GM19452 (cell line): ENCODE results near the gene FHIT.
"Not testable (repeated sequence)": the region's sequence is repeated elsewhere in the genome, so short reads cannot be mapped to it uniquely, and the experiment has no call there.

ENCODE experiments used
- ATAC-seq: cut with Tn5 transposase; IDR thresholded peaks from one replicate; pipeline ENCODE4 v1.9.1; 2021; ENCODE audit not compliant: unreplicated experiment

The FHIT gene

GRCh38 chr3:60585918-60586317 lies 665.3 kb downstream of the FHIT start:
- ATAC-seq: no peak

DNA sequence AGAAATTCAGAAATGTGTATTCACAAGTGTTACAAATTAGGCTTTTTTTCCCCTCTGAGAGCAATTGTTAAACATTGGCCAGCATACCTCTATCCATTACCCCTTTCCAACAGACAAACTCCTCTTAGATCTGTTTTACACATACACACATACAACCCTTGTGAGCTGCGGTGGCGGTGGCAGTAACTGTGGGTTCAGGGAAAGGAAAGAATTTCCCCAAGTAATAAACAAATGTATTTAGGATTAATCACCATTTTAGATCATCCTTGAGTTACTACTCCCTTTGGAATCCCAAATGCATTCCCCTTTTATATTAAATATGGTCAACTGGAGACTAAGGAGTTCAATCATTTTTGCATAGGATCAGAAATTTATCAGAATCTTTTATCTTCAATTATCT lies 667.0 kb downstream of the FHIT start:
- ATAC-seq: no peak

DNA sequence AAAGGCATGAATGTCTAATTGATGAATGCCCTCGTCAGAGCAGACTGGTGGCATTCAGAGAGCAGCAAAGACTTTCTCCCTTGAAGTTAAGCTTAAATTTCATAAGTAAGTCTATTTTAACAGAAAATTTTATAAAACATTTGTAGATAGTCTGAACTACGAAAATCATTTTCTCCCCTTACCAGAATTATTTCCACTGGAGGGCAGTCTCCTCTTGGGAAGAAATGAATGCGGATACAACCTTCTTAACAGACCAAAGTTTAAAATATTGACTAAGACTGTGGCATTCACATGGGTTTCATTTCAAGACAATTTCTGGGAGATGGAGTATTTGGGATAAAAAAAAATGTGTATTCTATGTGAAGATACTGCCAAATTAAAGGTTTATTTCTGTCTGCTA lies 669.0 kb downstream of the FHIT start:
- ATAC-seq: no peak

DNA sequence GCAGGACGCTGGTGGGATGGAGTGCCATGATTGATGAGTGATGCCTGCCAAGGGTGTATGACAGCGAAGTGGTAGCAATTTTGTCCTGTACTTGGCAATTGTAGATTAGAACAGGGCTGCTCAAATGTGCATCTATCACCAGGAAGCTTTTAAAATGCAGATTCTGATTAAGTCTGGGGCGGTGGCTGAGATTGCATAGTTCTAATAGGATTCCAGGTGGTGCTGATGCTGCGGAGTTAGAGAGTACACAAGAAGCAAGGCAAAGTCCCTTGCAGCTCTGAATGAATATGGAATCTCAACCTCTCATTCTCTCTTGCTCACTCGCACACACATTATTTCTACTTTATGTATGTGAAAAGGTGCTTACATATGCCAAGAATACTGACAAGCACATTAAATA lies 670.4 kb downstream of the FHIT start:
- ATAC-seq: no peak

- no peak for ATAC-seq
These were observed 671.5 kb downstream of the FHIT start for GRCh38 chr3:60579734-60580133.

DNA sequence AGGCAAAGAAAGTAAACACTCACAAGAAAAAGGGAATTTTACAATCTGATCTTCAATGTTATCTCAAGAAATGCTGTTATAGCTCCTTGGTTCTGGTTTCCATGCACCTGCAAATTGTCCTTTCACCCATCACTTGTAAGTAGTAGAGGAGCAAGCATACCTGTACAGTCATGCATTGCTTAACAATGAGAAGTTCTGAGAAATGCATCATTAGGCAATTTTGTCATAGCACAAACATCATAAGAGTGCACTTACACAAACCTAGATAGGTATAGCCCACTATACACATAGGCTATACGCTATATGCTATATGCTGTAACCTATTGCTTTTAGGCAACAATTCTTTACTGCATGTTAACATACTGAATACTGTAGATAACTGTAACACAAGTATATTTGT lies 672.3 kb downstream of the FHIT start:
- no peak for ATAC-seq

DNA sequence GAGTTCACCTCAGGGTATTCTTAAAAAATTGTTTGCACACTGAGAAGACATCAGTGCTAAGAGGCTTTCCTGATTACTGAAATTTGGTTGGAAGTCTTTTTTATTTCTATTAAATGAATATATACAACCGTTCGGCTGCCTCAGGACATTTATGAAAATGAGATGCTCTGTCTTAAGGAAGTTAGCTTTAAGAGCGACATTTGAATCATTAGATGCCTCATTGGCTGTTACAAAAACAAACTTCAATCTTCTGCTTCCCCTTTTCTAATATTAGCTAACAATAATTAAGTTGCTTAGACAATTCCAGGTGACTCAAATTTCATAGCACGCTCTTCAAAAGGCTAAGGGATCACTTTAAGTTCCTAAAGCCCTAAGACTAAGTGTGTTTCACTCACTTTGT lies 673.7 kb downstream of the FHIT start:
- no peak for ATAC-seq

DNA sequence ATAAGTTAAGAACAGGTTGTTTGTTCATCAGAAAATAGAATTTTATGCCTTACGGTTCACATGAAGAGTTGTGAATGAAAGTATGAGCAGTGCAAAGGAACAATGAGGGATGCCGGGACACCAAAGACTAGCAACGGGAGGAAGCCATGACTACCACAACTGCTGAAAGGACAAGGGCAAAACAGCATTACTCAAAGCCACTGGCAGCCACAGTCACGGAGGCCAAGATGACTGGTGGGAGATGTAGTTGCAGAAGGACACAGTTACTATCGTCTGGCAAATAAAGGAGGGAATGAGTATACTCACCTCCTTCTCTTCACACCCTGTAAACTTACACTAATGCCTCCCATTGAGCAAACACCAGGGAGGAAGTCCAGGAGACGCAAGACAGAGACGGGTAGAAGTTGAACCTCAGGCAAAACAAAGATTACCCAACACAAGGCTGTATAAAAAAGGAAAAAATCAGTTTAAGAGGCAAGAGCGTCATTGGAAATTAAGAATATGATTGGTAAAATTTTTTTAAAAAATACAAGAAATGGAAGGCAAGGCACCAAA lies 675.5 kb downstream of the FHIT start:
- ATAC-seq: no peak

GRCh38 chr3:60574046-60574769 lies 677.0 kb downstream of the FHIT start:
- no peak for ATAC-seq

DNA sequence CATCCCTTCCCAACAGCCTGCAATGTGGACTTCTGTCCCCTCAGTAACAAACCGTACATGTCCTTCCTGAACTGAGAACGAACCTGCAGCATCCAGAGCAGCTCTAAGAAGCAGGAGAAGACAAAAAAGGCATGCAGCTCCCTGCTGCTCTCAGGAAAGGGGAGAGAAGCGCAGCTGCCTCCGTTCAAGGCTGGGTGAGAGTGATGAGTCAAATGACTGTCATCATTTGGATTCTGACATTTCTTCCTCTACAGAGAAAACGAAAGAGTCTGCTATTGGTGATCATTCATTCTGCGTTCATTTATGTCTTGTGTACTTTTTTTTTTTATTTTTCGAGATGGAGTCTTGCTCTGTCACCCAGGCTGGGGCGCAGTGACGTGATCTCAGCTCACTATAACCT lies 677.8 kb downstream of the FHIT start:
- no peak for ATAC-seq

GRCh38 chr3:60571511-60571910 lies 679.7 kb downstream of the FHIT start:
- no peak for ATAC-seq

GRCh38 chr3:60557122-60557521 lies 694.1 kb downstream of the FHIT start:
- ATAC-seq: no peak

DNA sequence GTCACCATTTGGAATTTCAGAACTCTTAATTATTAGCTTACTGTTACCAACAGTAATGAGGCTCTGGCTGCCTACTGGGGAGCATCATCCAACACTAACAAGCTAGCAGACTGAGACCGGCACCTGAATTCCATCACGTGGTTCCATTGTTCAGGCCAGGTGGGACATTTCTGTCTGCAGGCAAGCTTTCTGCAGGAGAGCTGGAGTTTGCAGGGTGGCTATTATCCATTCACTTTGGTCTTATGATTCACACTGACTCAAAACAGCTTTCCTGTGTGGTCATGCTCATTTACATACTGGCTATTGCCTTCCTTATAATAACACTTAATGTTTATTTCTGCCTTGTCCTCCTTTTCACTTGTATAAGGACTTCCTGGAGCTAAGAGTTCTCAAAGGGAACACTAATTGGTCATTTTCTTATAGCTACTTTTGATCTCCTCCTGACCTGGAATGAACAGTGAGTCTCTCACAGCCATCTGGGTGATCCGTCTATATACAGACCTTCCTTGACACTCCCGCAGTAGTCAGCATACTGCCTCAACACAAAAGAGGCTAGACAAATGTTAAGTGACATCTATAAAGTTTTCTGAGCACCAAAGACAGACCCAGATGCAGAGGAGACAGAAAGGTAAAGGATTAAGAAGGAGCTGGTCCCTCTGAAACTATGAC lies 695.4 kb downstream of the FHIT start:
- ATAC-seq: peak; percentile 94

- ATAC-seq: no peak
These were observed 698.1 kb downstream of the FHIT start for GRCh38 chr3:60553144-60553543.

- no peak for ATAC-seq
These were observed 698.7 kb downstream of the FHIT start for GRCh38 chr3:60552581-60552980.

- no peak for ATAC-seq
These were observed 699.6 kb downstream of the FHIT start for GRCh38 chr3:60551455-60552209.

DNA sequence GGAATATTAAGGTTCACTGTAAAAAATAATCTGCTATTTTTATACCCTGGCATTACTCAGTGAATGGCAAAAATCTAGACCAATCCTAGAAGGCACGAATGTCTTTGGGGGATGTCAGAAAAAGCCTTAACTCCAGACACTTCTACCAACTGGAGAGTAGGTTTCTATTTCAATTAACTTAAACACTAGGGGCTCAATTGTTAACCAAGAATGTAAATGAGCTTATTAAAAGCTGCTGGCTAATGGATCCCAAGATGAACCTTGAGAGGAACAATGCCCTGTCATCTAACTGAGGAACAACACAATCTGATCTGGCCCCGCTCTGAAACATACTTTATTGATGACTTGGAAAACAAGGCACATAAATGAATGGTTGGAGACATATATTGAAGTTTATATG lies 701.4 kb downstream of the FHIT start:
- no peak for ATAC-seq

- ATAC-seq: no peak
These were observed 708.3 kb downstream of the FHIT start for GRCh38 chr3:60542995-60543394.

DNA sequence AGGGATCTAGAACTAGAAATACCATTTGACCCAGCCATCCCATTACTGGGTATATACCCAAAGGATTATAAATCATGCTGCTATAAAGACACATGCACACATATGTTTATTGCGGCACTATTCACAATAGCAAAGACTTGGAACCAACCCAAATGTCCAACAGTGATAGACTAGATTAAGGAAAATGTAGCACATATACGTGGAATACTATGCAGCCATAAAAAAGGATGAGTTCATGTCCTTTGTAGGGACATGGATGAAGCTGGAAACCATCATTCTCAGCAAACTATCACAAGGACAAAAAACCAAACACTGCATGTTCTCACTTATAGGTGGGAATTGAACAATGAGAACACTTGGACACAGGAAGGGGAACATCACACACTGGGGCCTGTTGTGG lies 711.9 kb downstream of the FHIT start:
- not testable (repeated sequence) for ATAC-seq

DNA sequence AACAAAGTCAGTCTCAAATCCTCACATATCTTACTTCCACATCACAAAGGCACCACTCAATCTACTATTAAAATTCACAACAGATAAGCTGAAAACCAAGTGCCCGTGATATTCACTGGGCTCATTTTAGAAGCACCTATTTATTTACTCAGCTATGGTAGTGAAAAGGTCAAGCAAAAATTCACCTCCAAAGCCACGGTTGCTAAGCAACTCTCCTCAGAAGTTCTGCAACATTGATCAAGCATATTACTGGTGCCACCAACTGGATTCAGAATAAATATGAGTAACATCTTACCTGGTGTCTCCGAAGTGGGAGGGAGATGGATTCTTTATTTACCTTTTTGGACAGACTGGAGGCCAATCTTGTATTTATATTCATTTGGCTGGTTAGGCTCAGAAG lies 714.8 kb downstream of the FHIT start:
- ATAC-seq: no peak

GRCh38 chr3:60531759-60532158 lies 719.5 kb downstream of the FHIT start:
- ATAC-seq: no peak

DNA sequence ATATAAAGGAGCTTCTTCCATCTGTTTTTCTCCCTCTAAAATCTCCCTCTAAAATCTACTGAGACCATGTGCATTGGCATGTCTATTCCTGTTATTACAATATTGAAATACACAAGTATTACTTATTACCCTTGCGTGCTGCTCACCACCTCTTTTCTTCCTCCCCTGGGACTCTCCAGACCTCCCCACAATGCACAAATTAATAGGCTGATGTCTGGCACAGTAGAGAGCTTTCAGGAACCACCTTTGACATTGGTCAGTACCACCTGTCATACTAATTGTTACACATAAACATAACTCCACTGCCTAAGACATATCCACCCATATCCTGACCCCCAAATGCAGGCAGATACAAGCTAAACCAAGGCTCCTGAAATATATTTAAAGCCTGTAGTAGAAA lies 722.6 kb downstream of the FHIT start:
- peak; percentile 58 for ATAC-seq
